ENCODE results near the gene MAP1A.
A peak's percentile ranks its signal among the peaks of the same experiment; 100 is the strongest.

The MAP1A gene

GRCh38 chr15:43511012-43511885 lies 6.2 kb upstream of the MAP1A start:
- DNase-seq (ENCODE audit: low read depth), result no peak

GRCh38 chr15:43513550-43513949 lies 3.9 kb upstream of the MAP1A start:
- no peak for DNase-seq (ENCODE audit: low read depth)

GRCh38 chr15:43514241-43515057 lies 3.0 kb upstream of the MAP1A start:
- no peak for DNase-seq (ENCODE audit: low read depth)

GRCh38 chr15:43515741-43516140 lies 1.7 kb upstream of the MAP1A start:
- DNase-seq (ENCODE audit: low read depth), result no peak

GRCh38 chr15:43516185-43516584 lies 1.2 kb upstream of the MAP1A start:
- DNase-seq (ENCODE audit: low read depth), result peak; percentile 71

- no peak for DNase-seq (ENCODE audit: low read depth)
Measured at GRCh38 chr15:43516801-43517353, 531 bp upstream of the MAP1A start.

- no peak for DNase-seq (ENCODE audit: low read depth)
Measured at GRCh38 chr15:43518197-43518761, 871 bp downstream of the MAP1A start.

- DNase-seq (ENCODE audit: low read depth), result no peak
Measured at GRCh38 chr15:43519196-43519595, 1.8 kb downstream of the MAP1A start.

GRCh38 chr15:43520138-43520537 lies 2.7 kb downstream of the MAP1A start:
- no peak for DNase-seq (ENCODE audit: low read depth)

- DNase-seq (ENCODE audit: low read depth), result no peak
Measured at GRCh38 chr15:43521419-43521818, 4.0 kb downstream of the MAP1A start.

- DNase-seq (ENCODE audit: low read depth), result no peak
Measured at GRCh38 chr15:43522247-43522646, 4.8 kb downstream of the MAP1A start.

GRCh38 chr15:43523646-43524045 lies 6.2 kb downstream of the MAP1A start:
- no peak for DNase-seq (ENCODE audit: low read depth)

- no peak for DNase-seq (ENCODE audit: low read depth)
Measured at GRCh38 chr15:43524254-43524845, 6.9 kb downstream of the MAP1A start.

- no peak for DNase-seq (ENCODE audit: low read depth)
Measured at GRCh38 chr15:43525131-43525530, 7.7 kb downstream of the MAP1A start.

GRCh38 chr15:43526261-43526930 lies 9.0 kb downstream of the MAP1A start:
- no peak for DNase-seq (ENCODE audit: low read depth)

GRCh38 chr15:43527016-43527801 lies 9.8 kb downstream of the MAP1A start:
- no peak for DNase-seq (ENCODE audit: low read depth)

GRCh38 chr15:43527802-43528541 lies 10.6 kb downstream of the MAP1A start:
- DNase-seq (ENCODE audit: low read depth), result no peak

GRCh38 chr15:43528542-43529007 lies 11.2 kb downstream of the MAP1A start:
- DNase-seq (ENCODE audit: low read depth), result no peak

- DNase-seq (ENCODE audit: low read depth), result no peak
Measured at GRCh38 chr15:43529141-43529540, 11.7 kb downstream of the MAP1A start.
